Breast epithelium (tissue), 3 donors: Measurements from ENCODE around the gene STEAP2.

Experiments
- POLR2A ChIP-seq: fragments of 450-650 bp; IDR thresholded peaks from one replicate; pipeline ENCODE4 v1.6.1; 2016; ENCODE audit warnings: antibody characterized with exemption, mild to moderate bottlenecking, moderate library complexity
- TF ChIP-seq, protein P1 (sequence below), 3 donors: fragments of 450-650 bp; IDR thresholded peaks; one replicate each; pipeline ENCODE4 v1.5.1; 2016 to 2017; ENCODE audit warnings: antibody characterized with exemption in 3 of 3, mild to moderate bottlenecking in 3 of 3, moderate library complexity in 3 of 3

DNA sequence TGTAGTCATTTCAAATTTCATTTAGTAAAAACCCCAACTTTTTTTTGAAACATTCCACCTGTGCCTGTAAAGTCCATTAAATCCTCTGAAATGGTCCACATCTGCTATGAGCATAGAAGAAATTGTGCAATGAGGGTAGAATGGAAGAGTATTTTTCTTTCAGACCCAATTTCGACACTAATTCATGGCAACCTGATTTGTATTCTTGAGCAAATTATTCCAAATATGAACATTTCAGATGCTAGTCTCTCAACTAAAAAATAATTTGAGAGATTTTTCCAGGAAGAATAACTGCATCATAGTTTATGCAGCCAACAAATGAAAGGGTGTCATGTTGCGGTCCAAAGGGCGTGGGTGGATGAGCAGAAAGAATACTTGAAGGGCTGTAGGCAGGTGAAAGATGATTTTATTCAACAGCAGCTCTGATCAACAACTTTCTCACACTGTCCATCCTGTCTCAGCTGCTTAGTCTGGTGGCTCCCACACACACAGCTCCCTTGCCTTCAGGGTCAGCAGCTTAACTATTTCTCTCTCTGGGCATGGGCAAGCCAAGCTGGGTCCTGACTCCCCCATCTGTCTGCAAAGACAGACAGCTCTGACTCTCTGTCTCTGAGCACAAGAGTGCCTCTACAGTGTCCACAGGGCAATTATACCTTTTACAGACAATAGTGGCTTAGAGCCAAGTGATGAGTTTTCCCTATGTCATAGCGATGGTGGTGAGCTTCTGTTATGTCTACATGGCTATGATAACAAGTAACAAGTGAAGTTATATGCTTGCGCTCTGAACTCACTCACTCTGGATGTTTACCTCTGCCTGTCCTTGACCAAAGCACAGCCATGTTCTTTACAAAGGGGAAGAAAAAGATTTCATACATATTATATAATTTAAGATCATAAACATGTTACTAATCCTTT lies 11.5 kb downstream of the STEAP2 start:
- TF ChIP-seq, protein P1, sequence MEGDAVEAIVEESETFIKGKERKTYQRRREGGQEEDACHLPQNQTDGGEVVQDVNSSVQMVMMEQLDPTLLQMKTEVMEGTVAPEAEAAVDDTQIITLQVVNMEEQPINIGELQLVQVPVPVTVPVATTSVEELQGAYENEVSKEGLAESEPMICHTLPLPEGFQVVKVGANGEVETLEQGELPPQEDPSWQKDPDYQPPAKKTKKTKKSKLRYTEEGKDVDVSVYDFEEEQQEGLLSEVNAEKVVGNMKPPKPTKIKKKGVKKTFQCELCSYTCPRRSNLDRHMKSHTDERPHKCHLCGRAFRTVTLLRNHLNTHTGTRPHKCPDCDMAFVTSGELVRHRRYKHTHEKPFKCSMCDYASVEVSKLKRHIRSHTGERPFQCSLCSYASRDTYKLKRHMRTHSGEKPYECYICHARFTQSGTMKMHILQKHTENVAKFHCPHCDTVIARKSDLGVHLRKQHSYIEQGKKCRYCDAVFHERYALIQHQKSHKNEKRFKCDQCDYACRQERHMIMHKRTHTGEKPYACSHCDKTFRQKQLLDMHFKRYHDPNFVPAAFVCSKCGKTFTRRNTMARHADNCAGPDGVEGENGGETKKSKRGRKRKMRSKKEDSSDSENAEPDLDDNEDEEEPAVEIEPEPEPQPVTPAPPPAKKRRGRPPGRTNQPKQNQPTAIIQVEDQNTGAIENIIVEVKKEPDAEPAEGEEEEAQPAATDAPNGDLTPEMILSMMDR (IDR thresholded peaks at IDR 0.05): no peak
- TF ChIP-seq POLR2A: no peak
